Esophagus squamous epithelium (tissue), 5 donors: Measurements from ENCODE around the gene TEX2. TPM values are rescaled to one million over a fixed set of nuclear protein-coding genes. Genes with fewer than 3 reads are reported as not detected.

Experiments used
- DNase-seq: peaks from one replicate; lab custom pipeline; 2025; lab: John Stamatoyannopoulos, UW
- H3K27ac ChIP-seq, 4 donors: fragments of 200-600 bp; sonication (generic); one replicate each; pipeline ENCODE4 v1.5.1; 2016 to 2019; ENCODE audit warnings: mild to moderate bottlenecking in 1 of 4
- H3K27me3 ChIP-seq, 4 donors: fragments of 200-600 bp; sonication (generic); 1 replicate in 3 of 4; 2 replicates in 1 of 4; pipeline versions ENCODE4 v1.5.1 to v1.6.0; 2017 to 2021; ENCODE audit warnings: antibody characterized with exemption in 1 of 4
- H3K36me3 ChIP-seq, 3 donors: fragments of 200-600 bp; sonication (generic); one replicate each; pipeline ENCODE4 v1.5.1; 2016 to 2019
- H3K4me1 ChIP-seq, 3 donors: fragments of 200-600 bp; sonication (generic); one replicate each; pipeline ENCODE4 v1.5.1; 2017 to 2019
- H3K4me3 ChIP-seq, 4 donors: fragments of 200-600 bp; sonication (generic); 1 replicate in 3 of 4; 2 replicates in 1 of 4; pipeline ENCODE4 v1.5.1; 2016 to 2019; ENCODE audit warnings: mild to moderate bottlenecking in 2 of 4, moderate library complexity in 1 of 4
- H3K9me3 ChIP-seq, 3 donors: fragments of 200-600 bp; sonication (generic); one replicate each; pipeline ENCODE4 v1.5.1; 2016 to 2019
- POLR2A ChIP-seq, 4 donors: fragments of 450-650 bp; IDR thresholded peaks; one replicate each; pipeline ENCODE4 v1.6.1; 2017; ENCODE audit warnings: antibody characterized with exemption in 4 of 4, mild to moderate bottlenecking in 4 of 4, moderate library complexity in 3 of 4
- WGBS, 2 donors: methylation state at CpG; one replicate each; pipeline ENCODE4 v1.1.5; 2018; 5-methylcytosine and 5-hydroxymethylcytosine counted together
- intact Hi-C: fragments of 100-400 bp; cut with DNase I; formaldehyde crosslinking; loops from one replicate; pipeline ENCODE4 v1.15.0; 2022
- total RNA-seq, 4 donors: library from RNA; depleted of rRNA; stranded (reverse); fragments of >200 nt; gene quantifications; one replicate each; pipeline ENCODE4 v1.1.0, GENCODE V29; 2016
- TF ChIP-seq, protein P1 (sequence below), 6 experiments: fragments of 450-650 bp in 4 of 6; fragments of 200-600 bp in 2 of 6; sonication (generic) in 2 of 6; IDR thresholded peaks; one replicate each; pipeline ENCODE4 v1.5.1; 2016 to 2019; ENCODE audit warnings: antibody characterized with exemption in 6 of 6, mild to moderate bottlenecking in 4 of 6, moderate library complexity in 4 of 6
- donor health status: DM: yes; HTN: yes; CAD: no.

Gene TEX2
- total RNA-seq, 4 donors from 2014 or later = 25.5 to 33.0 (median 29.7) TPM

DNA sequence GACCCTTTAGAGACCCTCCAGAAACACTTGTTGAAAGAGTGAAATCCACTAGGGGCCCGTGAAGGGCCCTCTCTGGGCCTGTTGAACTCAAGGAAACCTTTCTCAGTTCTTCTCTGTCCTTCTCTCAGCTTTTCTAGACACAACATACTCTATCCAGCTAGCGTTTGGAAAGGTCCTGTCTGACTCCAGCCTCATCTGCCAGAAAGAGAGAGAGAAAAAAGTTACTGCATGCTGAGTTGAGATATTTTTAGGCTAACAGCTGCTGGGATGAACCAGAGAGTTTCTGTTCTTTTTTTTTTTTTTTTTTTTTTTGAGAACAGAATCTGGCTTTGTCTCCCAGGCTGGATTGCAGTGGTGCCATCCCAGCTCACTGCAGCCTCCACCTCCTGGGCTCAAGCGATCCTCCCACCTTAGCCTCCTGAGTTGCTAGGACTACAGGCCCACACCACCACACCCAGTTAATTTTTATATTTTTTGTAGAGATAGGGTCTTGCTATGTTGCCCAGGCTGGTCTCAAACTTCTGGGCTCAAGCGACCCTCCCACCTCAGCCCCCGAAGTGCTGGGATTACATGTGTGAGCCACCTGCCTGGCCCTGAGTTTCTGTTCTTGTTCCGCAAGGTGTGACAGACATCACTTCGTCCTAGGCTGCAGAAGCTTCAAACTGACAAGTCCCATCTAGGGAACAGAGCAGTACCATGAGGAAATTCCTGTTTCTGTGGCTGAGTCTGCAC lies 14.9 kb upstream of the TEX2 start:
- Histone ChIP-seq H3K27me3 (no peaks in the 10 kb centered on the region), H3K36me3 (no peaks in the 10 kb centered on the region), H3K4me1 (peaks cover 9 to 28% (median 13%) of the 10 kb centered on the region in 3 donors), H3K9me3 (no peaks in the 10 kb centered on the region), H3K27ac (peak overlapping the region in 2 of 4 donors; percentile 28 to 44), H3K4me3 (no peak overlapping the region)
- intact Hi-C loops = no loop called here
- 74 to 84% methylated on average over 6 to 7 of the region's 7 CpGs for WGBS, 2 donors
- no peak for DNase-seq
- TF ChIP-seq, protein P1, sequence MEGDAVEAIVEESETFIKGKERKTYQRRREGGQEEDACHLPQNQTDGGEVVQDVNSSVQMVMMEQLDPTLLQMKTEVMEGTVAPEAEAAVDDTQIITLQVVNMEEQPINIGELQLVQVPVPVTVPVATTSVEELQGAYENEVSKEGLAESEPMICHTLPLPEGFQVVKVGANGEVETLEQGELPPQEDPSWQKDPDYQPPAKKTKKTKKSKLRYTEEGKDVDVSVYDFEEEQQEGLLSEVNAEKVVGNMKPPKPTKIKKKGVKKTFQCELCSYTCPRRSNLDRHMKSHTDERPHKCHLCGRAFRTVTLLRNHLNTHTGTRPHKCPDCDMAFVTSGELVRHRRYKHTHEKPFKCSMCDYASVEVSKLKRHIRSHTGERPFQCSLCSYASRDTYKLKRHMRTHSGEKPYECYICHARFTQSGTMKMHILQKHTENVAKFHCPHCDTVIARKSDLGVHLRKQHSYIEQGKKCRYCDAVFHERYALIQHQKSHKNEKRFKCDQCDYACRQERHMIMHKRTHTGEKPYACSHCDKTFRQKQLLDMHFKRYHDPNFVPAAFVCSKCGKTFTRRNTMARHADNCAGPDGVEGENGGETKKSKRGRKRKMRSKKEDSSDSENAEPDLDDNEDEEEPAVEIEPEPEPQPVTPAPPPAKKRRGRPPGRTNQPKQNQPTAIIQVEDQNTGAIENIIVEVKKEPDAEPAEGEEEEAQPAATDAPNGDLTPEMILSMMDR (IDR thresholded peaks at IDR 0.05) = no peak
- TF ChIP-seq POLR2A (IDR thresholded peaks at IDR 0.05) = no peak

DNA sequence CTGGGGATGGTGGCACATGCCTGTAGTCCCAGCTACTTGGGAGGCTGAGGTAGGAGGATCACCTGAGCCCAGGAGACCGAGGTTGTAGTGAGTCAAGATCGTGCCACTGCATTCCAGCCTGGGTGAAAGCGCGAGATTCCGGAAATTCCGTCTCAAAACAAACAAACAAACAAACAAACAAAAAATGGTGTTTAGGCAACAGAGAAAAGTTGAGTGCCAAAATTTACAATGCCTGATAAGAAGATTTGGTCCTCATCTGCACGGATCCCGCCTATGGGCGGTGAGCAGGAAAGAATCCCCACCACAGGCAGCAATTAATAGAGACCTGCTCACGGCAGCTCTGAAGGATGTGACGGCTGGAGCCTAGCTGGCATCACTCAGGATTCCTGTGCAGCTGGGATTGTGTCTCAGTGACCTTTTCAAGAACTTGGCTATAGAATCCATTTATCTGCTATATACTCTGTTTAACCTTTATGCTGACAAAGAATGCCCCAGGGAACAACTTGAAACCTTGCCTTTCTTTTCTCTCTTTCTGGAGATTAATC lies 14.0 kb upstream of the TEX2 start:
- Histone ChIP-seq H3K36me3 (no peaks in the 10 kb centered on the region), H3K27me3 (no peaks in the 10 kb centered on the region), H3K4me3 (no peak overlapping the region), H3K9me3 (peaks cover 0 to 4% (median 0%) of the 10 kb centered on the region in 3 donors), H3K4me1 (peaks cover 3 to 19% (median 7%) of the 10 kb centered on the region in 3 donors), H3K27ac (no peak overlapping the region)
- DNase-seq = no peak
- intact Hi-C loops = no loop called here
- TF ChIP-seq POLR2A (IDR thresholded peaks at IDR 0.05) = no peak
- TF ChIP-seq, protein P1 (IDR thresholded peaks at IDR 0.05) = no peak
- WGBS, 2 donors = 89 to 90% methylated on average over 11 of the region's 11 CpGs

DNA sequence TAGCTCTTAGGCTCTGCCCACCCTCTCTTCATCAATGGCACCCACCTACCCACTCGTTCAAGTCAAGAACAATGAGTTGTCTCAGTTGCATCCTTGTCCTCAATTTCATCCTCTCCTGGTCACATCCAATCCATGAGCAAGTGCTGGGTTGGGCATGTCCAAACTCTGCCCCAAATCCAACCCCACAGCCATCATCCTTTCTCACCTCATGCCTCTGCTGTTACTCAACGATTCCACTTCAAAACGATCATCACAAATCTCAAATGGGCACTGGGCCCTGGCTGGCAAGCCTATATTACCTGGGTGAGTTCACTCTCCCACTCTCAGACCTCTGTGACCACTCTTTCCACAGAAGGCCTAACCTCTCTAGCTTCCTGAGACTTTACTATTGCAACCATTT lies 12.0 kb upstream of the TEX2 start:
- Histone ChIP-seq H3K36me3 (no peaks in the 10 kb centered on the region), H3K9me3 (peaks cover 0 to 9% (median 3%) of the 10 kb centered on the region in 3 donors), H3K4me3 (no peak overlapping the region), H3K27me3 (no peaks in the 10 kb centered on the region), H3K27ac (no peak overlapping the region), H3K4me1 (peaks cover 3 to 14% (median 7%) of the 10 kb centered on the region in 3 donors)
- TF ChIP-seq, protein P1 (IDR thresholded peaks at IDR 0.05) = no peak
- TF ChIP-seq POLR2A (IDR thresholded peaks at IDR 0.05) = no peak
- 46 to 70% methylated on average over 3 of the region's 3 CpGs for WGBS, 2 donors
- intact Hi-C loops = no loop called here
- DNase-seq = no peak

DNA sequence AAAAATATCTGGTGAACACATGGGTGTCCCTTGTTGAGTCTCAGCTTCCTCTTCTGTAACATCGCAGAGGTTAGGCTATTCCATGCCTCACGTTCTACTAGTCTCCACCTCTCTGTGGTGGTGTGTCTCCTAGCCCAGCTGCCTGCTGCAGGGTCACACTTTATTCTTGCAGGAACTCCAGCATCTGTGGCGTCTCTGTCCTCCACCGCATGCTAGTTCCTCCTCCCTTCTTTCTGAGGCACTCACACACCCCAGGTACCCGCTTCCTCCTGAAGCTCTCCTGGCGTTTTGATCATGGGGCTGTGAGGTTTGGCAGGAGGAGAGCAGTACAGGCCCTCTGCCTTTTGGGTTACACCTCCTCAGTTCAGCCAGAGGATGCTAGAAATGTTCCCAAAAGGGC lies 9.9 kb upstream of the TEX2 start:
- no peak for DNase-seq
- no peaks in the 10 kb centered on the region for H3K36me3 ChIP-seq
- peaks cover 3 to 8% (median 7%) of the 10 kb centered on the region in 3 donors for H3K4me1 ChIP-seq
- no peak overlapping the region for H3K4me3 ChIP-seq
- TF ChIP-seq POLR2A (IDR thresholded peaks at IDR 0.05) = no peak
- TF ChIP-seq, protein P1 (IDR thresholded peaks at IDR 0.05) = no peak
- no peaks in the 10 kb centered on the region for H3K27me3 ChIP-seq
- H3K27ac ChIP-seq = no peak overlapping the region
- intact Hi-C loops = no loop called here
- H3K9me3 ChIP-seq = peaks cover 0 to 9% (median 3%) of the 10 kb centered on the region in 3 donors
- 74 to 84% methylated on average over 6 of the region's 6 CpGs for WGBS, 2 donors

DNA sequence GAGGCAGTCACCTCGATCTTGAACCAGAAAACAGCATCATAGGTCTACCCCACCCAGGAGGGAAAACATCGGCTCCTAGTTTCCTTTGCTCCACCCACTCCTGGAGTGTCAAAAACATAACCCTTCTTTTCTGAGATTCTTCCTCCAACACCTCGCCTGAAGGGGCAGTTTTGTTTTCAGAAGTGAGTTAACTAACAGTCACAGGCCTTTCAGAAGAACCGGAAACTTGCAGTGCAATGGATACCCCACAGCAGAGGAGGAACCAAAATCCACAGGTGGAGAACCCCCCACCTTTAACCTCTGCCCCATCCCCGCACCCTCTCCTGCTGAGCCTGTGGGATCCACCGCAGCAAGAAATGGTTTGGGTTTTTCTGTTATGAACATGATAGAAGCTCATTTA lies 7.8 kb upstream of the TEX2 start:
- intact Hi-C loops = no loop called here
- H3K27me3 ChIP-seq = peaks cover 0 to 6% (median 0%) of the 10 kb centered on the region in 4 donors
- no peak for DNase-seq
- H3K36me3 ChIP-seq = no peaks in the 10 kb centered on the region
- 55 to 75% methylated on average over 4 to 6 of the region's 6 CpGs for WGBS, 2 donors
- no peak overlapping the region for H3K27ac ChIP-seq
- H3K9me3 ChIP-seq = peaks cover 0 to 9% (median 3%) of the 10 kb centered on the region in 3 donors
- no peak overlapping the region for H3K4me3 ChIP-seq
- no peaks in the 10 kb centered on the region for H3K4me1 ChIP-seq
- TF ChIP-seq POLR2A (IDR thresholded peaks at IDR 0.05) = no peak
- TF ChIP-seq, protein P1 (IDR thresholded peaks at IDR 0.05) = no peak
